HG02610 (cell line): ENCODE data around the gene DDX39A.
"Not testable (repeated sequence)": the region's sequence is repeated elsewhere in the genome, so short reads cannot be mapped to it uniquely, and the experiment has no call there.

Source experiments
- ATAC-seq: cut with Tn5 transposase; IDR thresholded peaks from one replicate; pipeline ENCODE4 v1.9.1; 2021; ENCODE audit warnings: mild to moderate bottlenecking, moderate library complexity; ENCODE audit not compliant: unreplicated experiment

Gene DDX39A

DNA sequence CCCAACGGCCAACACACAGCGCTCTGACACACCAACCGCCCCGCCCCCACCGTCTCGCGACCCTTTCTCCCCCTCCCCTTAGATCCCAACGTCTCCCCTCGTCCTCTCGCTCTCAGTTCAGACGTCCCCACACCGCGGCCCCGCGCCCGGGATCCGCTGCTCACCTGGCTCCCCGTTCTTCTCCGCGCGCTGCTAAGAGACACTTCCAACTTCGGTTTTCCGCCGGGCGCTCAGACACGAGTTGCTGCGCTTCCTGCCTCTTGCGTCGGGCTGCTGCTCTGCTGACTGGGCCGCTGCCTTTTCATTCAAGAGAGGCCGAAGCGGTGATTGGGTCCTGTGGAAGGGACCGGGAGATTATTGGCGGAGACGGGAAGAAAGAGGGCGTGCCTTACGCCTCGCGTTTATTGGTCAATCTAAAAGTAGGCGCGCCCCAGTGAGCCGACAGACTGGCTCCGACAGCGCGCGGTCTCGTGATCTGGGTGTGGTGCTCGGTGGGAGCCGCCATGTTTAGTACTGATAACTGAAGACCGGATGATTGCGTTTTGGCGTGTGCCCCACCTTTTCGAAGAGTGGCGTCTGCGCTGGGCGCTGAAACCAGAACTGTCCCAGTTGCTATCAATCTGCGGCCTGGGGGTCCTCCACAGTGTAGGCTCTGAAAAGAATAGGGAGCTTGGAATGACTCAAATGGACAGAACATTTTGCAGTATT lies at the start of gene DDX39A:
Gene DDX39A, minus strand, starts transcription at position 236 of the 708 bp plus-strand sequence. CDS start 6,121 bp downstream, outside the sequence.
- ATAC-seq: peak; percentile 91

DNA sequence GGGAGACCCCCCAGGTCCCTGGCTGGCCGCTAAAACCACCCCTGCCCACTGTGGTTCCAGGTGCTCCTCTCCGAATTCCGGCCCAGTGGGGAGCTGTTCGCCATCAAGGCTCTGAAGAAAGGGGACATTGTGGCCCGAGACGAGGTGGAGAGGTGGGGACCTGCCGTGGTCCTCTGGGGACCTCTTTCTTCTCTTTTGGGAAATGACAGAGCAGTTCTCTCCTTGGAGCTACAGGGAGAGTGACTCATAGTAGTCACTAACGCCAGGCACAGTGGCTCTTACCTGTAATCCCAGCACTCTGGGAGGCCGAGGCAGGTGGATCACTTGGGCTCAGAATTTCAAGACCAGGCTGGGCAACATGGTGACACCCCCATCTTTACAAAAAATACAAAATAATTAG lies 48.7 kb upstream of the DDX39A start:
- ATAC-seq: no peak

DNA sequence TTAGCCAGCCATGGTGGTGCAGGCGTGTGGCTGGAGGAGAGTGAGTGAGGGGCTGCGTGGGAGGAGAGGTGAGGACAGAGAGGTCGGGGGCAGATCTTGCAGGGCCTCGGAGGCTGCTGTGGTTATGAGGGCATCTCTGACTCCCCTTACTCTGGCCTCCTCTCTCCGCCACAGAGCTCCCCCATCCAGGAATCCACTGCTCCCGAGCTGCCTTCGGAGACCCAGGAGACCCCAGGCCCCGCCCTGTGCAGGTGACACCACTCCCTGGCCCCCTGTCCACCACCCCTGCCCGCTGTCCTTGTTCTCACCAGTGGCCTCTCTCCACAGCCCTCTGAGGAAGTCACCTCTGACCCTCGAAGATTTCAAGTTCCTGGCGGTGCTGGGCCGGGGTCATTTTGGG lies 48.2 kb upstream of the DDX39A start:
- ATAC-seq: no peak

GRCh38 chr19:14463747-14464146 lies 44.6 kb upstream of the DDX39A start:
- ATAC-seq: no peak

DNA sequence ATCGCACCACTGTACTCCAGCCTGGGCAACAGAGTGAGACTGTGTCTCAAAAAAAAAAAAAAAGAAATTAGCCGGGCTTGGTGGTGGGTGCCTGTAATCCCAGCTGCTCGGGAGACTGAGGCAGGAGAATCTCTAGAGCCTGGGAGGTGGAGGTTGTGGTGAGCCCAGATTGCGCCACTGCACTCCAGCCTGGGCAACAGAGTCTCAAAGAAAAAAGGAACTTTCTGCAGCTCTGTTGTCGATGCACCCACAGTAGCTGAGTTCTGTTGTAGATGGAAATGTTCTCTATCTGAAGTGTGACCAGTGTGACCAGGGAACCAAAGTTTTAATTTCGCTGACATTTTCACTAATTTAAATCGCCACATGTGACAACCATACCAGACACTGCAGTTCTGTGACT lies 43.3 kb upstream of the DDX39A start:
- ATAC-seq: not testable (repeated sequence)

GRCh38 chr19:14460935-14461334 lies 41.8 kb upstream of the DDX39A start:
- ATAC-seq: no peak

DNA sequence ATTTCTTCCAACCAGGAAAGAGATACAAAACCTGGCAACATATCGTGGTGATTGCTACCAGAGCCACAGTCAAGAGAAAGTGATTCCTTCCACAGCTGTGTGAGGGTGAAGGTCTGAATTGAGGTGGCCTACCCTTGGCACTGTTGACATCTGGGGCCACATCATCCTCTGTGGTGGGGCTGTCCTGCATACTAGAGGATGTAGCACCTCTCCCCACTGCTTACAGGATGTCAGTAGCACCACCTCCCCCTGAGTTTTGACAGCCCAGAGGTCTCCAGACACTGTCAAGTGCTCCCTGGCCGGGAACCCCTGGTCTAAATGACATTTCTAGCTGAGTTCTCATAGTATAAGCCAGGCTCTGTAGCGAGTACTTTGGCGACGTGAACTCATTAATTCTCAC lies 40.6 kb upstream of the DDX39A start:
- ATAC-seq: no peak

GRCh38 chr19:14452303-14452702 lies 33.2 kb upstream of the DDX39A start:
- not testable (repeated sequence) for ATAC-seq

GRCh38 chr19:14450876-14451275 lies 31.7 kb upstream of the DDX39A start:
- no peak for ATAC-seq

GRCh38 chr19:14450168-14450874 lies 31.2 kb upstream of the DDX39A start:
- ATAC-seq: no peak

- no peak for ATAC-seq
Measured at GRCh38 chr19:14449321-14449720, 30.2 kb upstream of the DDX39A start.

DNA sequence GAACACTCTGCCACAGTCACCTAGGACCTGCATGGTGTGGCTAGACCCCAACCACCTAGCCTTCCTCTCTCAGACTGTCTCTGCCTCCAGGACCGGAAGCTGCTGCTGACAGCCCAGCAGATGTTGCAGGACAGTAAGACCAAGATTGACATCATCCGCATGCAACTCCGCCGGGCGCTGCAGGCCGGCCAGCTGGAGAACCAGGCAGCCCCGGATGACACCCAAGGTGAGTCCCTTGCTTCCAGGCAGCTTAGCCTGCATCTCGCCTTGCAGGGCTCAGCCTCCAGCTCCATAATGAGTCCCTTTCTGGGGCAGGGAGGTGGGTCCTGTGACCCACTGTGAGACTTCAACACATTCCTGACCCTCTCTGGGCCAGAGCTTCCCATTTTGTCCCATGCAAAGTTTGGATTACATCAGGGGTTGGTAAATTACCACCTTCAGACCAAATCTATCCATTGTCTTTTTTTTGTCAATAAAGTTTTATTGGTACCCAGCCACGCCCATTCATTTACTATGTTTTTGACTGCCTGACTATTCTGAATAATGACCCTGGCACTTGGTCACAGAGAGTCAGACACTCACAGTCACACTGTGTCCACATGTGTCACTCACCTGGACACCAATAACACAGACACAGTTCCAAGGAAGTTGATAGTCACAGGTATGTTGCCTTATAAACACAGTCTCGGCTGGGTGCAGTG lies 27.3 kb upstream of the DDX39A start:
- no peak for ATAC-seq

DNA sequence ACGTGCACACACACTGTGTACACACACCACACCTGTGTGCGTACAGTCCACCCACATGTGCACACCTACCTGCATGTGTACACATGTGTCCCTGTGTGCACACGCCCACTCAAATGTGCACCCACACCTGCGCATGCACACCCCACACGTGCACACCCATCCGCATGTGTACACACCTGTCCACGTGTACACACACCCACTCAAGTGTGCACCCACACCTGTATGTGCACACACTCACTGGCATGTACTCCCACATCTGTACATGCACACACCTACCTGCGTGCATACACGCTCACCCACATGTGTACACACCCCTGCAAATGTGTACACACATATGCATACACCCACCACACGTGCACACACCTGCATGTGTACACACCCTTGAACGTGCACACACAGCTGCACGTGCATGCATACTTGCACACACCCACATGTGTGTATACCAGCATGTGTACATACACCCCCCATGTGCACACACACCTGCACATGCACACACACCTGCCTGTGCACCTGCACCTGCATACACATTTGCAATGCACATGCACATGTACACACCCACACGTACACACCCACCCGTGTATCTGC lies 24.6 kb upstream of the DDX39A start:
- no peak for ATAC-seq

GRCh38 chr19:14442891-14443631 lies 23.9 kb upstream of the DDX39A start:
- no peak for ATAC-seq

DNA sequence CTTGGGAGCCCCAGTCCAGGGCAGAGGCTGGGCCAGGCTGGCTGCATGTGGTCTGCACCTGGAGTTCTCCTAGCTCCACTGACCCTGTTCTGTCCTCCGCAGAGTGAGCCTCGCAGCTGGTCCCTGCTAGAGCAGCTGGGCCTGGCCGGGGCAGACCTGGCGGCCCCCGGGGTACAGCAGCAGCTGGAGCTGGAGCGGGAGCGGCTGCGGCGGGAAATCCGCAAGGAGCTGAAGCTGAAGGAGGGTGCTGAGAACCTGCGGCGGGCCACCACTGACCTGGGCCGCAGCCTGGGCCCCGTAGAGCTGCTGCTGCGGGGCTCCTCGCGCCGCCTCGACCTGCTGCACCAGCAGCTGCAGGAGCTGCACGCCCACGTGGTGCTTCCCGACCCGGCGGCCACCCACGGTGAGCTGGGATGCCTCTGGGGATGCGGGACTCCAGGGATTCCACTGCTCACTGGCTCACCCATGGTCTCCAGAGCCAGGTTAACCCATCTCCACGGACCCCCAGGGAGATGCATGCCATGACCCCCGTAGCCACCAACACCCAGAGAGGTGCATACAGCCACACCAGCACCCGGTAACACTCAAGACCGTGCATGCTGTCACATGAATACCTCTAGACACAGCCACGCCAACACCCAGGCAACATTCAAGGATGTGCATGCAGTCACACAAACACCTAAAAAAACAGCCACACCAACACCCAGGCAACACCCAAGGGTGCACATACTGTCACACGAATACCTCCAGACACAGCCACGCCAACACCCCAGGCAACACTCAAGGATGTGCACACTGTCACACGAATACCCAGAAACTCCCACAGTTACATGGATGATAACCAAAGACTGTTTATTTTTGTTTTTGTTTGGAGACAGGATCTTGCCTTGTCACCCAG lies 22.1 kb upstream of the DDX39A start:
- ATAC-seq: no peak

GRCh38 chr19:14440049-14440448 lies 20.9 kb upstream of the DDX39A start:
- ATAC-seq: peak; percentile 90

DNA sequence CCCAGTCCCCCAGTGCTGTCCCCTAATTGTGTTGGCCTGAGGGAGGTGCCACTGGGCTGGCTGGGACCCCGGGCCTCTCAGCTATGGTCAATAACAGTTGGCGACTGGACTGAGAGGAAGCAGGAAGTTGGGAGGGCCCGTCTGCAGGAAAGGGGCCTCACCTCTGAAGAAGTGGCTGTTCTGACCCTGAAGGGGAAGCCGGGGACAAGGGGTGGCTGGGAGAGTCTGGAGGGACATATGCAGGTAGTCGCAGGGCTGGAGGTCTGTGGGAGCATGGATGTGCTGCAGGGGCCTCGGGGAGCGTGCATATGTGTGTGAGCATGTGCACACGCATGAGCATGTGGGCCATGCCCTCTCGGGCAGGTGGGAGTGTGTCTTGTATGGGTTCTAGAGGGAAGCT lies 19.9 kb upstream of the DDX39A start:
- ATAC-seq: no peak

- ATAC-seq: no peak
Measured at GRCh38 chr19:14437578-14438140, 18.5 kb upstream of the DDX39A start.

DNA sequence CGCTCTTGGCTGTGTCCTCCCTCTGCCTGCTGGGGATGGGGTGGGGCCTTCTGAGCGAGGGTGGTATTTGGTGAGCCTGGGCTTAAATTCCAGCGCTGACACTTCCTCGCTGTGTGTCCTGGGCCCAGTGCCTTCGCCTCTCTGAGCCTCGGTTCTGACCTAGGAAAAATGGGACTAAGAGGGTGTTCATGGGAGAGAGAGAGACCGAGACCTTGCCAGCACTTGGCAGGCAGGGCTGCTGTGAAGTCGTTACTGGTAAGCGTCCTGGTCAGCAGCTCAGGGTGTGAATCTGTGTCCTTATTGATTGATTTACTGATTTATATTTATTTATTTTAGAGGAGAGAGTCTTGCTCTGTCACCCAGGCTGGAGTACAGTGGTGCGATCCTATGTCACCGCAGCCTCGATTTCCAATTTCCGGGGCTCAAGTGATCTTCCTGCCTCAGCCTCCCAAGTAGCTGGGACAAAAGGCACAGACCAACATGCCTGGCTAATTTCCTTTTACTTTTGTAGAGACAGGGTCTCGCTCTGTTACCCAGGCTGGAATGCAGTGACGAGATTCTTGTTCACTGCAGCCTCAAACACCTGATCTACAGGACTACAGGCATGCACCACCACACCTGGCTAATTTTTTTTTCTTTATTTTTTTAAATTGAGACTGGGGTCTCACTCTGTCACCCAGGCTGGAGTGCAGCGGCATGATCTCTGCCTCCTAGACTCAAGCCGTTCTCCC lies 16.3 kb upstream of the DDX39A start:
- no peak for ATAC-seq
